Upper lobe of left lung (tissue), 4 donors: ENCODE measurements around the gene ZNF366.

Source experiments
- POLR2A ChIP-seq, 4 donors: fragments of 450-650 bp; IDR thresholded peaks; one replicate each; pipeline ENCODE4 v1.5.1; 2016 to 2017; ENCODE audit warnings: antibody characterized with exemption in 4 of 4, mild to moderate bottlenecking in 2 of 4
- POLR2AphosphoS5 ChIP-seq, 2 donors: sonication (generic); formaldehyde crosslinking; IDR thresholded peaks; one replicate each; pipeline ENCODE4 v1.5.1; 2017; ENCODE audit warnings: antibody characterized with exemption in 2 of 2
- TF ChIP-seq, protein P1 (sequence below), 6 experiments: fragments of 450-650 bp in 4 of 6; fragments of 200-600 bp in 2 of 6; sonication (generic) in 2 of 6; IDR thresholded peaks; one replicate each; pipeline ENCODE4 v1.5.1; 2016 to 2019; ENCODE audit warnings: antibody characterized with exemption in 6 of 6

DNA sequence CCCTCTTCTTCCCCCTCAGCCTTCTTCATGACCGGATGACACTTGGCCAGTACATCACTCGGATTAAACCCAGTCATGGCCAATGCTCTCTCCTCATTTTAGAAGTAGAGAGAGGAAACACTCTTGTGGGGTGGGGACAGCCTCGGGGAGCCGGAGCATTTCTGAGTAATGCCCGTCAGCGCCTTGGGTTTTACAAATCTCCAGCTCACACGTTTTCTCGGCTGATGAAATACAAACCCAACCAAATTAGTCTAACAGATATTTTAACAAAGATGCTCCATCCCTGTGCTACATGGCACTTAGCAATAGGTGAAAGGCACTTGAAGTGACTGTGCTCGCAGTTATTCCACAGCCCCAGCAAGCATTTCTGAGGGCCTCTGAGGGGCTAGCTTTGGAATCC is 51.7 kb downstream of the ZNF366 start:
- TF ChIP-seq, protein P1, sequence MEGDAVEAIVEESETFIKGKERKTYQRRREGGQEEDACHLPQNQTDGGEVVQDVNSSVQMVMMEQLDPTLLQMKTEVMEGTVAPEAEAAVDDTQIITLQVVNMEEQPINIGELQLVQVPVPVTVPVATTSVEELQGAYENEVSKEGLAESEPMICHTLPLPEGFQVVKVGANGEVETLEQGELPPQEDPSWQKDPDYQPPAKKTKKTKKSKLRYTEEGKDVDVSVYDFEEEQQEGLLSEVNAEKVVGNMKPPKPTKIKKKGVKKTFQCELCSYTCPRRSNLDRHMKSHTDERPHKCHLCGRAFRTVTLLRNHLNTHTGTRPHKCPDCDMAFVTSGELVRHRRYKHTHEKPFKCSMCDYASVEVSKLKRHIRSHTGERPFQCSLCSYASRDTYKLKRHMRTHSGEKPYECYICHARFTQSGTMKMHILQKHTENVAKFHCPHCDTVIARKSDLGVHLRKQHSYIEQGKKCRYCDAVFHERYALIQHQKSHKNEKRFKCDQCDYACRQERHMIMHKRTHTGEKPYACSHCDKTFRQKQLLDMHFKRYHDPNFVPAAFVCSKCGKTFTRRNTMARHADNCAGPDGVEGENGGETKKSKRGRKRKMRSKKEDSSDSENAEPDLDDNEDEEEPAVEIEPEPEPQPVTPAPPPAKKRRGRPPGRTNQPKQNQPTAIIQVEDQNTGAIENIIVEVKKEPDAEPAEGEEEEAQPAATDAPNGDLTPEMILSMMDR (IDR thresholded peaks at IDR 0.05), result no peak
- TF ChIP-seq POLR2AphosphoS5 (IDR thresholded peaks at IDR 0.05) (no peak), POLR2A (IDR thresholded peaks at IDR 0.05) (no peak)
